ENCODE data around the gene EPM2A. TPM values are rescaled to one million over a fixed set of nuclear protein-coding genes. Genes with fewer than 3 reads are reported as not detected.

EPM2A gene
- total and polyA plus RNA-seq, 2 donors (not counting 1 experiment from before 2014, with no cell fraction given): 4.1 to 8.3 TPM

GRCh38 chr6:145694083-145694737 lies 41.1 kb downstream of the EPM2A start:
- H3K9me3 ChIP-seq (ENCODE audit: control insufficient read depth, insufficient read depth, low read depth, low read length): no peaks in the 10 kb centered on the region
- no peak overlapping the region for H3K9ac ChIP-seq (ENCODE audit: insufficient read depth, low read length)
- no peaks in the 10 kb centered on the region for H3K27me3 ChIP-seq (ENCODE audit: control insufficient read depth, insufficient read depth, low read length)
- H2AFZ ChIP-seq (ENCODE audit: low read length): no peak overlapping the region
- H4K20me1 ChIP-seq (ENCODE audit: control insufficient read depth, extremely low read depth, insufficient read depth, low read length): no peaks in the 10 kb centered on the region
- H3K4me1 ChIP-seq (ENCODE audit: control insufficient read depth, extremely low read depth, insufficient read depth, low read length): peaks cover under 1% of the 10 kb centered on the region
- no peak for DNase-seq (ENCODE audit: low read depth in 2 of 2)
- H3K4me3 ChIP-seq (replicated peaks in 1 of 4; ENCODE audit: control extremely low read depth in 1 of 4, insufficient read depth in 1 of 4, low read depth in 3 of 4, low read length in 4 of 4): no peak overlapping the region
- H3K36me3 ChIP-seq (ENCODE audit: control insufficient read depth, insufficient read depth, low read length): no peaks in the 10 kb centered on the region
- H3K4me2 ChIP-seq (ENCODE audit: extremely low read depth, insufficient read depth, low read length): no peak overlapping the region
- TF ChIP-seq CTCF (conservative IDR thresholded peaks at IDR 0.05 in 1 of 2, IDR thresholded peaks at IDR 0.05 in 1 of 2; ENCODE audit: low read depth in 1 of 2, low read length in 2 of 2) (no peak), EZH2 (IDR thresholded peaks at IDR 0.05; ENCODE audit: low read length, missing control alignments) (no peak)
- H3K27ac ChIP-seq (ENCODE audit: insufficient read depth, low read length): no peak overlapping the region
- no peaks in the 10 kb centered on the region for H3K79me2 ChIP-seq (ENCODE audit: control insufficient read depth, insufficient read depth, low read length)

GRCh38 chr6:145690969-145691368 lies 44.4 kb downstream of the EPM2A start:
- Histone ChIP-seq H3K27me3 (ENCODE audit: control insufficient read depth, insufficient read depth, low read length) (no peaks in the 10 kb centered on the region), H3K36me3 (ENCODE audit: control insufficient read depth, insufficient read depth, low read length) (no peaks in the 10 kb centered on the region), H3K4me3 (replicated peaks in 1 of 4; ENCODE audit: control extremely low read depth in 1 of 4, insufficient read depth in 1 of 4, low read depth in 3 of 4, low read length in 4 of 4) (no peak overlapping the region), H3K79me2 (ENCODE audit: control insufficient read depth, insufficient read depth, low read length) (no peaks in the 10 kb centered on the region), H3K9me3 (ENCODE audit: control insufficient read depth, insufficient read depth, low read depth, low read length) (no peaks in the 10 kb centered on the region), H3K4me1 (ENCODE audit: control insufficient read depth, extremely low read depth, insufficient read depth, low read length) (peaks cover 2% of the 10 kb centered on the region), H4K20me1 (ENCODE audit: control insufficient read depth, extremely low read depth, insufficient read depth, low read length) (no peaks in the 10 kb centered on the region), H3K4me2 (ENCODE audit: extremely low read depth, insufficient read depth, low read length) (no peak overlapping the region), H3K9ac (ENCODE audit: insufficient read depth, low read length) (no peak overlapping the region), H3K27ac (ENCODE audit: insufficient read depth, low read length) (no peak overlapping the region), H2AFZ (ENCODE audit: low read length) (no peak overlapping the region)
- DNase-seq (ENCODE audit: low read depth in 2 of 2): no peak
- TF ChIP-seq EZH2 (IDR thresholded peaks at IDR 0.05; ENCODE audit: low read length, missing control alignments): no peak
- no peak for TF ChIP-seq CTCF (conservative IDR thresholded peaks at IDR 0.05 in 1 of 2, IDR thresholded peaks at IDR 0.05 in 1 of 2; ENCODE audit: low read depth in 1 of 2, low read length in 2 of 2)

GRCh38 chr6:145689529-145689928 lies 45.8 kb downstream of the EPM2A start:
- H3K9ac ChIP-seq (ENCODE audit: insufficient read depth, low read length): no peak overlapping the region
- no peaks in the 10 kb centered on the region for H3K79me2 ChIP-seq (ENCODE audit: control insufficient read depth, insufficient read depth, low read length)
- DNase-seq (ENCODE audit: low read depth in 2 of 2): no peak
- no peak overlapping the region for H3K4me3 ChIP-seq (replicated peaks in 1 of 4; ENCODE audit: control extremely low read depth in 1 of 4, insufficient read depth in 1 of 4, low read depth in 3 of 4, low read length in 4 of 4)
- H3K4me2 ChIP-seq (ENCODE audit: extremely low read depth, insufficient read depth, low read length): no peak overlapping the region
- H3K9me3 ChIP-seq (ENCODE audit: control insufficient read depth, insufficient read depth, low read depth, low read length): no peaks in the 10 kb centered on the region
- H4K20me1 ChIP-seq (ENCODE audit: control insufficient read depth, extremely low read depth, insufficient read depth, low read length): no peaks in the 10 kb centered on the region
- H3K27ac ChIP-seq (ENCODE audit: insufficient read depth, low read length): no peak overlapping the region
- H3K27me3 ChIP-seq (ENCODE audit: control insufficient read depth, insufficient read depth, low read length): no peaks in the 10 kb centered on the region
- TF ChIP-seq EZH2 (IDR thresholded peaks at IDR 0.05; ENCODE audit: low read length, missing control alignments) (no peak), CTCF (conservative IDR thresholded peaks at IDR 0.05 in 1 of 2, IDR thresholded peaks at IDR 0.05 in 1 of 2; ENCODE audit: low read depth in 1 of 2, low read length in 2 of 2) (no peak)
- H2AFZ ChIP-seq (ENCODE audit: low read length): no peak overlapping the region
- H3K4me1 ChIP-seq (ENCODE audit: control insufficient read depth, extremely low read depth, insufficient read depth, low read length): peaks cover 2% of the 10 kb centered on the region
- H3K36me3 ChIP-seq (ENCODE audit: control insufficient read depth, insufficient read depth, low read length): no peaks in the 10 kb centered on the region
